H1 (cell line): ENCODE results near the gene ENPP6. TPM values are rescaled to one million over a fixed set of nuclear protein-coding genes. Genes with fewer than 3 reads are reported as not detected.

Experiments
- TBP ChIP-seq: IDR thresholded peaks from 2 replicates; pipeline ENCODE4 v1.6.1; 2011; ENCODE audit warnings: low read depth, low read length, improper control_type of control experiment
- polyA plus RNA-seq, 7 experiments: library from polyadenylated mRNA; depleted of rRNA in 3 of 7; stranded (reverse) in 5 of 7; unstranded in 2 of 7; fragments of >200 nt in 5 of 7; fragments of 200-250 nt in 2 of 7; gene quantifications; 1 replicate in 5 of 7; 2 replicates in 1 of 7; 4 replicates in 1 of 7; pipeline versions ENCODE4 v1.2.1 to v1.2.3, GENCODE V29; 2011 to 2013; ENCODE audit warnings: missing spikeins in 2 of 7, mixed read lengths in 2 of 7
- total RNA-seq: library from RNA; stranded (reverse); fragmentation: NEBNext Ultra II Directional; extraction: Animal tissue kit (Norgen Biotek cat#: 25700); gene quantifications from 2 replicates; pipeline ENCODE4 v1.2.1, GENCODE V29; 2021
- TF ChIP-seq, protein P1 (sequence below): fragments of 300-600 bp; sonication (generic); IDR thresholded peaks from 2 replicates; pipeline ENCODE4 v1.7.1; 2012; ENCODE audit warnings: low read length, moderate library complexity, mild to moderate bottlenecking, inconsistent platforms; ENCODE audit not compliant: insufficient replicate concordance

The ENPP6 gene
- total and polyA plus RNA-seq, 2 of the 8 experiments (the other 6 are each of a cell fraction or from before 2014, with no cell fraction given): 0.11 to 0.20 TPM

DNA sequence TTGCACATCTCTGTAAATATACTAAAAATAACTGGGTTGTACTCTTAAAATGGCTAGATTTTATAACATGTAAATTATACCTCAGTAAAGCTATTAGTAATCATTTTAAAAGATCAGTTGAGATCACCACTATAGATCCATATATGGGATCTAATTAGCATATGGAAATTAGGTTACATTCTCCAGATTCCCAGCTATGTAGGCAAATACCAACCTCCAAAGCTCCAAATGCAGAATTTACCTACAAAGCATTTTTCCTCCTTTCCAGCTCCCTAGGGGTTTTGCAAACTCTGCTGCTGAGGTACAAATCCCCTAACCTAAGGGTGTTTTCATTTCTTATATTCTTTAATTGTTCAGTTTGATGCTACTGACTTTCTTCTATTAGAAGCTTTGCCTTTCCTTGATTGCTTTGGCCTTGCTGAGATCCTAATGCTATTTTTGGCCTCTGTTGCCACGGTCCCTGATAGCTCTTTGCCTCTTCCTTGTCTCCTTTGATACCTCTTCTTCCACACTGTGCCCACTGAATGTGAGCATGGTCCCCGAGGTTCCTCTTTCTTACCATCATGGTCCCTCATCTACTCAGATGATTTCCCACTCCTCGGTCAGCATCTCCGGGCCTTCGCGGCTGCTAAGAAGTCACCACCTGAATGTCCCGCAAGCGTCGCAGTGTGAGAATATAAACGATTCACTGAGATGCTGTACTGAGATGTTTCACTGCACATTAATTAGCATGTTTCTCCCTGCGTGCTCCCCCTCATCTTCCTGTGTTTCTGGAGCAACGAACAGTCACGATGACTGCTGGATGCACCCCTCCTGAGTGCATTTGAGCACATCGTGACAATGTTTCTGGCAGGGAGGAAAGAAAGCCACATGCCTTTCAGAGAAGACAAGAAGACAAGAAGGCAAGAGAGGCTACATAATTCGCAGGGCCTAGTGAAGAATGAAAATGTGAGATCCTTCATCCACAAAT lies 23.8 kb downstream of the ENPP6 start (continued):
- TF ChIP-seq, protein P1, sequence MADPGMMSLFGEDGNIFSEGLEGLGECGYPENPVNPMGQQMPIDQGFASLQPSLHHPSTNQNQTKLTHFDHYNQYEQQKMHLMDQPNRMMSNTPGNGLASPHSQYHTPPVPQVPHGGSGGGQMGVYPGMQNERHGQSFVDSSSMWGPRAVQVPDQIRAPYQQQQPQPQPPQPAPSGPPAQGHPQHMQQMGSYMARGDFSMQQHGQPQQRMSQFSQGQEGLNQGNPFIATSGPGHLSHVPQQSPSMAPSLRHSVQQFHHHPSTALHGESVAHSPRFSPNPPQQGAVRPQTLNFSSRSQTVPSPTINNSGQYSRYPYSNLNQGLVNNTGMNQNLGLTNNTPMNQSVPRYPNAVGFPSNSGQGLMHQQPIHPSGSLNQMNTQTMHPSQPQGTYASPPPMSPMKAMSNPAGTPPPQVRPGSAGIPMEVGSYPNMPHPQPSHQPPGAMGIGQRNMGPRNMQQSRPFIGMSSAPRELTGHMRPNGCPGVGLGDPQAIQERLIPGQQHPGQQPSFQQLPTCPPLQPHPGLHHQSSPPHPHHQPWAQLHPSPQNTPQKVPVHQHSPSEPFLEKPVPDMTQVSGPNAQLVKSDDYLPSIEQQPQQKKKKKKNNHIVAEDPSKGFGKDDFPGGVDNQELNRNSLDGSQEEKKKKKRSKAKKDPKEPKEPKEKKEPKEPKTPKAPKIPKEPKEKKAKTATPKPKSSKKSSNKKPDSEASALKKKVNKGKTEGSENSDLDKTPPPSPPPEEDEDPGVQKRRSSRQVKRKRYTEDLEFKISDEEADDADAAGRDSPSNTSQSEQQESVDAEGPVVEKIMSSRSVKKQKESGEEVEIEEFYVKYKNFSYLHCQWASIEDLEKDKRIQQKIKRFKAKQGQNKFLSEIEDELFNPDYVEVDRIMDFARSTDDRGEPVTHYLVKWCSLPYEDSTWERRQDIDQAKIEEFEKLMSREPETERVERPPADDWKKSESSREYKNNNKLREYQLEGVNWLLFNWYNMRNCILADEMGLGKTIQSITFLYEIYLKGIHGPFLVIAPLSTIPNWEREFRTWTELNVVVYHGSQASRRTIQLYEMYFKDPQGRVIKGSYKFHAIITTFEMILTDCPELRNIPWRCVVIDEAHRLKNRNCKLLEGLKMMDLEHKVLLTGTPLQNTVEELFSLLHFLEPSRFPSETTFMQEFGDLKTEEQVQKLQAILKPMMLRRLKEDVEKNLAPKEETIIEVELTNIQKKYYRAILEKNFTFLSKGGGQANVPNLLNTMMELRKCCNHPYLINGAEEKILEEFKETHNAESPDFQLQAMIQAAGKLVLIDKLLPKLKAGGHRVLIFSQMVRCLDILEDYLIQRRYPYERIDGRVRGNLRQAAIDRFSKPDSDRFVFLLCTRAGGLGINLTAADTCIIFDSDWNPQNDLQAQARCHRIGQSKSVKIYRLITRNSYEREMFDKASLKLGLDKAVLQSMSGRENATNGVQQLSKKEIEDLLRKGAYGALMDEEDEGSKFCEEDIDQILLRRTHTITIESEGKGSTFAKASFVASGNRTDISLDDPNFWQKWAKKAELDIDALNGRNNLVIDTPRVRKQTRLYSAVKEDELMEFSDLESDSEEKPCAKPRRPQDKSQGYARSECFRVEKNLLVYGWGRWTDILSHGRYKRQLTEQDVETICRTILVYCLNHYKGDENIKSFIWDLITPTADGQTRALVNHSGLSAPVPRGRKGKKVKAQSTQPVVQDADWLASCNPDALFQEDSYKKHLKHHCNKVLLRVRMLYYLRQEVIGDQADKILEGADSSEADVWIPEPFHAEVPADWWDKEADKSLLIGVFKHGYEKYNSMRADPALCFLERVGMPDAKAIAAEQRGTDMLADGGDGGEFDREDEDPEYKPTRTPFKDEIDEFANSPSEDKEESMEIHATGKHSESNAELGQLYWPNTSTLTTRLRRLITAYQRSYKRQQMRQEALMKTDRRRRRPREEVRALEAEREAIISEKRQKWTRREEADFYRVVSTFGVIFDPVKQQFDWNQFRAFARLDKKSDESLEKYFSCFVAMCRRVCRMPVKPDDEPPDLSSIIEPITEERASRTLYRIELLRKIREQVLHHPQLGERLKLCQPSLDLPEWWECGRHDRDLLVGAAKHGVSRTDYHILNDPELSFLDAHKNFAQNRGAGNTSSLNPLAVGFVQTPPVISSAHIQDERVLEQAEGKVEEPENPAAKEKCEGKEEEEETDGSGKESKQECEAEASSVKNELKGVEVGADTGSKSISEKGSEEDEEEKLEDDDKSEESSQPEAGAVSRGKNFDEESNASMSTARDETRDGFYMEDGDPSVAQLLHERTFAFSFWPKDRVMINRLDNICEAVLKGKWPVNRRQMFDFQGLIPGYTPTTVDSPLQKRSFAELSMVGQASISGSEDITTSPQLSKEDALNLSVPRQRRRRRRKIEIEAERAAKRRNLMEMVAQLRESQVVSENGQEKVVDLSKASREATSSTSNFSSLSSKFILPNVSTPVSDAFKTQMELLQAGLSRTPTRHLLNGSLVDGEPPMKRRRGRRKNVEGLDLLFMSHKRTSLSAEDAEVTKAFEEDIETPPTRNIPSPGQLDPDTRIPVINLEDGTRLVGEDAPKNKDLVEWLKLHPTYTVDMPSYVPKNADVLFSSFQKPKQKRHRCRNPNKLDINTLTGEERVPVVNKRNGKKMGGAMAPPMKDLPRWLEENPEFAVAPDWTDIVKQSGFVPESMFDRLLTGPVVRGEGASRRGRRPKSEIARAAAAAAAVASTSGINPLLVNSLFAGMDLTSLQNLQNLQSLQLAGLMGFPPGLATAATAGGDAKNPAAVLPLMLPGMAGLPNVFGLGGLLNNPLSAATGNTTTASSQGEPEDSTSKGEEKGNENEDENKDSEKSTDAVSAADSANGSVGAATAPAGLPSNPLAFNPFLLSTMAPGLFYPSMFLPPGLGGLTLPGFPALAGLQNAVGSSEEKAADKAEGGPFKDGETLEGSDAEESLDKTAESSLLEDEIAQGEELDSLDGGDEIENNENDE: no peak
- TF ChIP-seq TBP: no peak
